NCI-H82 treated with DMSO at 0.1 percent for 48 hours (cell line): ENCODE measurements around the gene RGS9.
"Not testable (repeated sequence)": the region's sequence is repeated elsewhere in the genome, so short reads cannot be mapped to it uniquely, and the experiment has no call there.

ENCODE experiments used
- DNase-seq: peaks from one replicate; lab custom pipeline; 2025; ENCODE audit not compliant: unreplicated experiment; lab: John Stamatoyannopoulos, UW

The RGS9 gene

DNA sequence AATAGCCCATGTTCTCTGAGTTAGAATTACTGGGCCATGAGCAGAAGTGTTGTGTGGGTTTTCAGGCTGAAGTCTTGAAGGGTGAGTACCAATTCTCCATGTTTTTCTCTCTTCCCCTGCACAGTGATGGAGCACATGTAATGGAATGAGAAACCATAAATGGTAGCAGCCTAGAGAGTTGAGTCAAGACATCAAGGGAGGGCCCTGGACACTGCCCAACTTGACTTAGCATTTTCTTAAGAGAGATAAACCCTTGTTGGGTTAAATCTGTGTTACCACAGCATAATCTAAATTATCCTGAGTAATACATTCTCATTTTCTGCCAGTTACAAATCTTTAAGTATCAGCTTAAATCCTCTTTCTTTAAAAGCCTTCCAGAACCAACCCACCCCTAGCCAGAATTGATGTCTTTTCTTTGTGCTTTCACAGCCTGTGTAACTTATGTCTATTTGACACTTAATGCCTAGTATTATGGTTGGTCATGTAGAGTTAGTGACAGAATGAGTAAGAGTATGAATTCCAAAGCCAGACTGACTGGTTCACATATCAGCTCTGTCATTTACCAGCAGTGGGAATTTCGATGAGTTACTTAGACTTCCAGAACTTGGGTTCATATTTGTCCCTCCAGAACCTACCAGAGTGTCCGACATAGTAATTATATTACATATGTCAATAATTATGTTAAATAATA, 27.0 kb upstream of the RGS9 start:
- no peak for DNase-seq

GRCh38 chr17:65115839-65116238, 21.3 kb upstream of the RGS9 start:
- DNase-seq, result no peak

- DNase-seq, result not testable (repeated sequence)
Measured at GRCh38 chr17:65116515-65116914, 20.7 kb upstream of the RGS9 start.

DNA sequence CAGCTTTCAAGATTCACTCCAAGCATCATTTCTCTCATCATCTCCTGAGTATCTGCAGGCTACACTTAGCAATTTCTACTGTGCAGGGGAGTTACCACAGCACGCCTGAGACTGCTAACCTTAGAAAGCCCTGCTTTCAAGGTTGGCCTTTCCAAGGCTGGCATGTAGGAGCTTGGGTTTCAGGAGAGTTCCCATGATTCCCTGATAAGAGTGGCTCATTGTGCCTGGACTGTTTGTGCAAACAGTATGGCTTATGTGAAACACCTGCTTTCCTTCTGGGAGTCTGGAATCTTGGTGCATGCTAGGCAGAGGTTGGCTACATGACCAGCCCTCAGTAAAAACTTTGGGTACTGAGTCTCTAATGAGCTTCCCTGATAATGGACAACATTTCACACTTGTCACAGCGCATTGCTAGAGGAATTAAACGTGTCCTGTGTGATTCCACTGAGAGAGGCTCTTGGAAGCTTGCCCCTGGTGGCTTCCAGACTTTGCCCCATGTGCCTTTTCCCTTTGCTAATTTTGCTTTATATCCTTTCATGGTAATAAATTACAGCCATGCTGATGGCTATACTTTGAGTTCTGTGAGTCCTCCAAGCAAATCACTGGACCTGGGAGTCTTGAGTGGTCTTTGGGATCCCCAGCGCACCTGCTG, 19.7 kb upstream of the RGS9 start:
- DNase-seq, result no peak

DNA sequence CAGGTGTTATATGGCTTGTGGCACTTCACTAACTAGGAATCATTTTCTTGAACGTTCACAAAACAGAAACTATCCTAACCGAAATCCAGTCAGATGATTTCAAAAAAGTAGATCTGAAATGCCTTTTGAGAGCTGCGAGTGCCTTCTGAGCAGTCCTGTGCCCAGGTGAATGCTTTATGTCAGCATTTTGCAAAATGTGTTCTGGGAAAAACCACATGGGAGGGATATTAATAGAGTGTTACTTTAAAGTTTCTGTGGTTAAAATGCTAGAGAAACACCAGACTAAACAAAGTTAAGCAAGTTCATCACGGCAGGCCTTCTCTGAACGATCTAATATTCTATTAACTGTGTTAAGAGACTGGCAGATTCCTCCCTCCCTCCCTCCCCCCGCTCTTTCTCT, 15.8 kb upstream of the RGS9 start:
- DNase-seq, result no peak

DNA sequence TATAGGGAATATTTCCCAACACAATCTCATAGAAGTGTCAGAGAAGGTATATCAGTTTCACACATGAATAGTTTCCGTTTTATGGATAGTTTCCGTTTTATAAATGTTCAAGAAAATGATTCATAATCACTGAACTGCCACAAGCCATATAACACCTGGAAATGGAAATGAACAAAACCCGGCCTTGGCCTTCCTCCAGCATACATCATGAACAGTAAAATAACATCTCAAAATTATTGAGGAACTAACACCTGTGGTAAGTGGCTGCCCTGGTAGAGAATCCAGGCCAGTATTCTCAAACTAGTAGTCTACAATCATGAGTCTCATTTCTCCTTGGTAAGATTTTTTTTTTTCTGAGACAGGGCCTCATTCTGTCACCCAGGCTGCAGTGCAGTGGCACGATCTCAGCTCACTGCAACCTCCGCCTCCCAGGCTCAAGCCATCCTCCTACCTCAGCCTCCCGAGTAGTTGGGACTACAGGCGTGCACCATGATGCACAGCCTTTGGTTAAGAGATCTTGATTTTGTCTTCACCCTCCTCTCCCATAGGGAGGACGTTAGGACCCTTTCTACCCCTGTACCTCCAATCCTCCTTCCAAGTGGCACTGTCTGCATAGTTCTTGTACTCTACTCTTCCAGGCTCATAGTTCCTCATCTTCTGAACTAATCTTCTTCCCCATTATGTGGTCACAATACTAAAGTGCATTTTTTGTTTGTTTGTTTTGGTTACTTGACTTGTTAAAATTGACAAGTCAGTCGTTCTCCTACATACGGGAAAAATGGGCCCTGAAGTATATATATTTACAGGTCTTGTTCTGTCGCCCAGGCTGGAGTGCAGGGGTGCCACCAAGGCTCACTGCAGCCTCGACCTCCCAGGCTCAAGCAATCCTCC, 15.0 kb upstream of the RGS9 start:
- DNase-seq, result no peak

- peak; percentile 78 for DNase-seq
Measured at GRCh38 chr17:65122836-65123756, 14.1 kb upstream of the RGS9 start.

GRCh38 chr17:65123757-65124675, 13.2 kb upstream of the RGS9 start:
- DNase-seq, result no peak

GRCh38 chr17:65130832-65131231, 6.3 kb upstream of the RGS9 start:
- DNase-seq, result no peak

DNA sequence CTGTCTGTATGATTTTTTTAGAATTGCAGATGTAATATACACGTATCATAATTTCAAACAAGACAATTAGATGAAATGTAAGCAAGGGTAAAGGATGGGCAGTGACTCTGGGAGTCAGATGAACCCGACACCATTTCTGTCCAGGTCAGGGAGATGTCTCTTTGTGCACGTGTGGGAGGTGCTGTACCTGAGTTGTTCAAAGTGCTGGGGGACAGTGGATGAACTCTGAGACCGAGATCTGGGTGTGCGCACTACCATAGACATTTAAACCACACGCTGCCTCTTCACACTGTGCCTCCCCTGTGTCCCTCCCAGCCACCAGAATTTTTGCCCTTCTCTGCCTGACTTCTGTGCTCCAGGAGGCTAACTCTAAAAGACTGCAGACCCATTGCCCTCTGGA, 5.9 kb upstream of the RGS9 start:
- DNase-seq, result no peak

- no peak for DNase-seq
Measured at GRCh38 chr17:65131946-65132345, 5.2 kb upstream of the RGS9 start.

GRCh38 chr17:65134035-65134434, 3.1 kb upstream of the RGS9 start:
- no peak for DNase-seq

DNA sequence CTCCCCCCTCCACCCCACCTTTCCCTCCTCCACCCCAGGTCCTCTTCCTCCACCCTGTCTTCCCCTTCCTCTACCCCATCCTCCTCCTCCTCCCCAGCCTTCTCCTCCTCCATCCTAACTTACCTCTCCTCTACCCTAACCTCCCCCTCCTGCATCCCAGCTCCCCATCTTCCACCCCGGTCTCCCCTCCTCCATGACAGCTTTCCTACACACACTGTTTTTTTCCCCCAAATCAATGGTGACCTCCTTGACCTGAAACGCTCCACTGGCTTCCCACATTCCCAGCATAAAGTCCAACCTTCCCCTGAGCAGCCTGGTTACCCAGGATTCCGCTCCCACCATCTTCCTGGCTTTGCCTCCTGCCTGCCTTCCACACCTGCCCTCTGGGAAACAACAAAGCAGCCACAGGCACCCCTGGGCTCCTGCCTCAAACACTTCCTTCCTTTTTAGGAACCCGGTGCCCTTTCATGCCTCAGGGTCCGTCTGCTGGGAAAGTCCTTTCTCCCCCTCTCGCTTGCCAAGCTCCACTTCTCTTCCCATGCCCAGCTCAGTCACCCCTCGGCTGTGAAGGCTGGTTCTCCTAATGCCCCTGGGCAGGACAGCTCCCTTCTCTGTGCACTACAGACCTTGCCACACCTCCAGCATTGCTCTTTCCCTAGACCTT, 2.1 kb downstream of the RGS9 start:
- DNase-seq, result no peak

DNA sequence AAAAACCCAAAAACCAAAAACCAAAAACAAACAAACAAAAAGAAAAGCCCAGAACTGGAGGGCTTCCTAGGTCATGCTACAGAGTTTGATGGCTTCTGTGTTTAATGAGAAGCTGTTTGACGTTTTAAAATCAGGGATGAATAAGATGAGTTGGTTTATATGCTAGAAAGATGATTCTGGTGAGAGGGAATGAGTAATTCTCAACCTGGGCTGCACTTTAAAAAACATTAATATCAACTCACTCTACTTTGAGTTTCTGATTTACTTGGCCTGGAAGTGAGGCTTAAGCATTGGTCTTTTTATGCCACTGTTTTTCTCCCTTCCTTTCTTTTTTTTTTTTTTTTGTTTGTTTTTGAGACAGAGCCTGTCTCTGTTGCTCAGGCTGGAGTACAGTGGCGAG, 5.1 kb downstream of the RGS9 start:
- DNase-seq, result no peak

DNA sequence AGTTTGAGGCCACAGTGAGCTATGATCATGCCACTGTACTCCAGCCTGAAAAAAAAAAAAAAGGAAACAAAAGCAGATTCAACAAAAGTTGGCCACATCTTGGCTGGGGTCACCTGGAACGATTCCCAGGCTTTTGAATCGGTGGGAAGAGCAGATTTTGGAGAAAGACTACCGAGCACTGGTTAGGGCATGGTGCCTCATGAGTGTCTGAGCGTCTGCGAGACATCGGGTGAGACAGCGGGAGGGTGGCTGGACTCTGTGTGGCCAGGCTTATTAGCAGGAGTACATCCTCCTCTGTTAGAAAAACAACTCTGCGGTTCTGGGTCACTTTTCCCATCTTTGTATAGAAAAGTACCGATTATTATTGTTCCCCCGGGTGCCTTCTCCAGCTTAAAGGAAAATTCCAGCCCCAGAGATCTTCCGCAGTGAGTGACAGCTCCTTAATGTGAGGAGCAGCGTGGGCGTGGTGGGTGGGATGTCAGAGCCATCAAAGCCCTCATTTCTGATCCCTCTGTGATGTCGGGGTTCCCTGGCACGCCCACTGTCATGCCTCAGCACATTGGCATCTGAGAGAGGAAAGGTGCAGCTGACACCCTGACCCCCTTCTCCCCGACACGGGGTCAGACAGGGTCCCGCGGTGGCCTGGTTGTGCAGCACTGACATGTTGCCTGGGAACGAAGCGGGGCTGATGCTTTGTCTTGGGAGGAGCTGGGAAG, 6.9 kb downstream of the RGS9 start:
- no peak for DNase-seq

- no peak for DNase-seq
Measured at GRCh38 chr17:65145743-65146142, 8.6 kb downstream of the RGS9 start.

DNA sequence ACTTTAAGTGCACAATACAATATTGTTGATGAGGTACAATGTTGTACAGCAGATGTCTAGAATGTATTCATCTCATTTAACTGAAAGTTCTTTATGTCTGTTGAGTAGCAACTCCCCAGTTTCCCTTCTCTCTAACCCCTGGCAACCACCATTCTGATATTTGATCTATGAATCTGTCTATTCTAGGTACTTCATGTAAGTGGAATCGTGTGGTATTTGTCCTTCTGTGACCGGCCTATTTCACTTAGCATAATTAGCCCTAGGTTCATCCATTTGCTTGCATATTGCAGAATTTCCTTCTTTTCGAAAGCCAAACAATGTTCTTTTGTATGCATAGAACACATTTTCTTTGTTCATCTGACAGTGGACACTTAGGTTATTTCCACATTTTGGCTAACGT, 10.8 kb downstream of the RGS9 start:
- DNase-seq, result no peak

GRCh38 chr17:65154770-65155589, 17.8 kb downstream of the RGS9 start:
- peak; percentile 25 for DNase-seq
